ENCODE results near the gene SFTPB. TPM values are rescaled to one million over a fixed set of nuclear protein-coding genes. Genes with fewer than 3 reads are reported as not detected.
"Not testable (repeated sequence)": the region's sequence is repeated elsewhere in the genome, so short reads cannot be mapped to it uniquely, and the experiment has no call there.

The SFTPB gene
- total RNA-seq, 1 donor from 2014 or later = not detected

GRCh38 chr2:85660725-85661124 lies 7.3 kb downstream of the SFTPB start:
- FAIRE-seq = no peak

GRCh38 chr2:85660301-85660700 lies 7.7 kb downstream of the SFTPB start:
- FAIRE-seq; DNase-seq (ENCODE audit: low spot score in 2 of 2): not testable (repeated sequence)

More at GRCh38 chr2:85660725-85661124, 7.3 kb downstream of the SFTPB start:
- no peak for DNase-seq (ENCODE audit: low spot score in 2 of 2)

GRCh38 chr2:85659324-85659981 lies 8.5 kb downstream of the SFTPB start:
- no peak for DNase-seq (ENCODE audit: low spot score in 2 of 2)
- FAIRE-seq = no peak

GRCh38 chr2:85657399-85657798 lies 10.6 kb downstream of the SFTPB start:
- not testable (repeated sequence) for DNase-seq (ENCODE audit: low spot score in 2 of 2); FAIRE-seq

- FAIRE-seq = no peak
- DNase-seq (ENCODE audit: low spot score in 2 of 2) = no peak
Observed at GRCh38 chr2:85656468-85656867, 11.5 kb downstream of the SFTPB start.

- DNase-seq (ENCODE audit: low spot score in 2 of 2) = no peak
- no peak for FAIRE-seq
Observed at GRCh38 chr2:85655961-85656417, 12.0 kb downstream of the SFTPB start.

- DNase-seq (ENCODE audit: low spot score in 2 of 2) (no peak), FAIRE-seq (no peak)
Observed at GRCh38 chr2:85653996-85654395, 14.0 kb downstream of the SFTPB start.

GRCh38 chr2:85652056-85652455 lies 15.9 kb downstream of the SFTPB start:
- DNase-seq (ENCODE audit: low spot score in 2 of 2) (no peak), FAIRE-seq (no peak)

GRCh38 chr2:85651097-85651496 lies 16.9 kb downstream of the SFTPB start:
- no peak for FAIRE-seq

GRCh38 chr2:85650456-85650855 lies 17.5 kb downstream of the SFTPB start:
- DNase-seq (ENCODE audit: low spot score in 2 of 2) (no peak), FAIRE-seq (no peak)

More at GRCh38 chr2:85651097-85651496, 16.9 kb downstream of the SFTPB start:
- DNase-seq (ENCODE audit: low spot score in 2 of 2) = no peak

GRCh38 chr2:85649201-85650190 lies 18.5 kb downstream of the SFTPB start:
- FAIRE-seq = no peak
- DNase-seq (ENCODE audit: low spot score in 2 of 2) = no peak

GRCh38 chr2:85648619-85649018 lies 19.4 kb downstream of the SFTPB start:
- DNase-seq (ENCODE audit: low spot score in 2 of 2) (no peak), FAIRE-seq (no peak)

GRCh38 chr2:85647823-85648526 lies 20.0 kb downstream of the SFTPB start:
- no peak for DNase-seq (ENCODE audit: low spot score in 2 of 2)
- no peak for FAIRE-seq

GRCh38 chr2:85646166-85646565 lies 21.8 kb downstream of the SFTPB start:
- no peak for FAIRE-seq
- no peak for DNase-seq (ENCODE audit: low spot score in 2 of 2)

- FAIRE-seq (no peak), DNase-seq (ENCODE audit: low spot score in 2 of 2) (no peak)
Observed at GRCh38 chr2:85644909-85645308, 23.1 kb downstream of the SFTPB start.

- FAIRE-seq = no peak
Observed at GRCh38 chr2:85642725-85643124, 25.3 kb downstream of the SFTPB start.

GRCh38 chr2:85635636-85636035 lies 32.4 kb downstream of the SFTPB start:
- FAIRE-seq = no peak
- DNase-seq (ENCODE audit: low spot score in 2 of 2) = no peak

More at GRCh38 chr2:85642725-85643124, 25.3 kb downstream of the SFTPB start:
- no peak for DNase-seq (ENCODE audit: low spot score in 2 of 2)

- FAIRE-seq = no peak
- no peak for DNase-seq (ENCODE audit: low spot score in 2 of 2)
Observed at GRCh38 chr2:85635011-85635410, 33.0 kb downstream of the SFTPB start.

- no peak for FAIRE-seq
- no peak for DNase-seq (ENCODE audit: low spot score in 2 of 2)
Observed at GRCh38 chr2:85631316-85631715, 36.7 kb downstream of the SFTPB start.

GRCh38 chr2:85628658-85629057 lies 39.3 kb downstream of the SFTPB start:
- no peak for FAIRE-seq
- DNase-seq (ENCODE audit: low spot score in 2 of 2) = no peak

GRCh38 chr2:85623991-85624390 lies 44.0 kb downstream of the SFTPB start:
- DNase-seq (ENCODE audit: low spot score in 2 of 2) (no peak), FAIRE-seq (no peak)
